Measurements from ENCODE around the gene CASD1. TPM values are rescaled to one million over a fixed set of nuclear protein-coding genes. Genes with fewer than 3 reads are reported as not detected.

CASD1 gene
- total and polyA plus RNA-seq, 10 of the 15 experiments (the other 5 are each of a cell fraction or from before 2014, with no cell fraction given): 4.0 to 18.6 (median 10.7) TPM

DNA sequence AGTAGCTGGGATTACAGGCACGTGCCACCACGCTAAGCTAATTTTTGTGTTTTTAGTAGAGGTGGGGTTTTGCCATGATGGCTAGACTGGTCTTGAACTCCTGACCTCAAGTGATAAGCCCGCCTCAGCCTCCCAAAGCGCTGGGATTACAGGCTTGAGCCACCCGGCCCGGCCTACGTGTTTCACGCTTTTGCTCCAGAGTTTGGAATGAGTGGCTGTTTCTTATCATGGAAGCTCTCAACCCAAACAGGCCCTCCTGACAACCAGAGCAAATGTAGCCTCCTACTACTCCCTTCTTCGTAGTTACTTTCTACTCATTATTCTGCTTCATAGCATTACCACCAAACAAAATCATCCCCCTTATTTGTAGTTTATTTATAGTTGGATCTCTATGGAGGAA lies 26.8 kb upstream of the CASD1 start:
- ChIA-PET POLR2A (no interaction called here), SMC1A (ENCODE audit: uncharacterized antibody, unreplicated experiment) (interaction anchor here (1.6 kb wide), 1 partner anchor 33 kb away, joined by 4 read pairs; no protein-coding TSS in a partner anchor)

More for the DNA sequence above, 26.8 kb upstream of the CASD1 start:
- intact Hi-C loops (cut with micrococcal nuclease; ENCODE audit: unreplicated experiment) (no loop called here), in situ Hi-C loops (cut with MboI) (no loop called here)
- Histone ChIP-seq H3K36me3 (ENCODE audit: control insufficient read depth in 2 of 2, insufficient read depth in 2 of 2, low read length in 1 of 2) (no peaks in the 10 kb centered on the region), H3K9me3 (replicated peaks; ENCODE audit: control insufficient read depth, insufficient read depth, low read length) (no peaks in the 10 kb centered on the region), H3K4me2 (ENCODE audit: control insufficient read depth, insufficient read depth) (no peak overlapping the region), H3K4me1 (ENCODE audit: control insufficient read depth, insufficient read depth, low read length) (no peaks in the 10 kb centered on the region), H3K9ac (ENCODE audit: control insufficient read depth, insufficient read depth, low read length) (no peak overlapping the region), H4K20me1 (ENCODE audit: control insufficient read depth, insufficient read depth) (no peaks in the 10 kb centered on the region), H3K27ac (ENCODE audit: control insufficient read depth, insufficient read depth) (no peak overlapping the region), H3K79me2 (ENCODE audit: control insufficient read depth, insufficient read depth, low read length) (no peaks in the 10 kb centered on the region), H3K4me3 (no peak overlapping the region), H3K27me3 (replicated peaks in 1 of 2; ENCODE audit: control insufficient read depth in 2 of 2, insufficient read depth in 2 of 2, low read length in 1 of 2) (no peaks in the 10 kb centered on the region; a peak in 1 of 4 replicates), H2AFZ (ENCODE audit: control insufficient read depth, low read depth, low read length) (no peak overlapping the region)
- DNase-seq (ENCODE audit: low read depth, low spot score) (no peak), FAIRE-seq (no peak), ATAC-seq (no peak)
- ChIA-PET RAD21 (ENCODE audit: unreplicated experiment) (no interaction called here), CTCF (interaction anchor here (1.1 kb wide), 1 partner anchor 46 kb away, joined by 3 read pairs; no protein-coding TSS in a partner anchor)
- TF ChIP-seq SMAD1 (IDR thresholded peaks at IDR 0.05; ENCODE audit: low read depth, partially characterized antibody): no peak
- TF ChIP-seq RUNX3 (IDR thresholded peaks at IDR 0.05; ENCODE audit: low read length): no peak
- no peak for TF ChIP-seq IRF4 (IDR thresholded peaks at IDR 0.05; ENCODE audit: low read depth, low read length)
- TF ChIP-seq, protein P1, sequence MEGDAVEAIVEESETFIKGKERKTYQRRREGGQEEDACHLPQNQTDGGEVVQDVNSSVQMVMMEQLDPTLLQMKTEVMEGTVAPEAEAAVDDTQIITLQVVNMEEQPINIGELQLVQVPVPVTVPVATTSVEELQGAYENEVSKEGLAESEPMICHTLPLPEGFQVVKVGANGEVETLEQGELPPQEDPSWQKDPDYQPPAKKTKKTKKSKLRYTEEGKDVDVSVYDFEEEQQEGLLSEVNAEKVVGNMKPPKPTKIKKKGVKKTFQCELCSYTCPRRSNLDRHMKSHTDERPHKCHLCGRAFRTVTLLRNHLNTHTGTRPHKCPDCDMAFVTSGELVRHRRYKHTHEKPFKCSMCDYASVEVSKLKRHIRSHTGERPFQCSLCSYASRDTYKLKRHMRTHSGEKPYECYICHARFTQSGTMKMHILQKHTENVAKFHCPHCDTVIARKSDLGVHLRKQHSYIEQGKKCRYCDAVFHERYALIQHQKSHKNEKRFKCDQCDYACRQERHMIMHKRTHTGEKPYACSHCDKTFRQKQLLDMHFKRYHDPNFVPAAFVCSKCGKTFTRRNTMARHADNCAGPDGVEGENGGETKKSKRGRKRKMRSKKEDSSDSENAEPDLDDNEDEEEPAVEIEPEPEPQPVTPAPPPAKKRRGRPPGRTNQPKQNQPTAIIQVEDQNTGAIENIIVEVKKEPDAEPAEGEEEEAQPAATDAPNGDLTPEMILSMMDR (IDR thresholded peaks at IDR 0.05 in 2 of 3, conservative IDR thresholded peaks at IDR 0.05 in 1 of 3; ENCODE audit: control insufficient read depth in 2 of 3, extremely low read depth in 1 of 3, insufficient read depth in 1 of 3, low read depth in 3 of 3, low read length in 3 of 3): no peak
- no peak for TF ChIP-seq HDGF (IDR thresholded peaks at IDR 0.05)
- WGBS (ENCODE audit: insufficient coverage, insufficient replicate concordance, low lambda C conversion rate, missing lambda C conversion rate): 82% methylated on average over 9 of the region's 9 CpGs
- no TSS peak for BruUV-seq (replicated peaks)

Data from GM12878 (cell line).